Gastroesophageal sphincter (tissue), 4 donors: ENCODE data around the gene LAMTOR5. TPM values are rescaled to one million over a fixed set of nuclear protein-coding genes. Genes with fewer than 3 reads are reported as not detected.

Experiments used
- ATAC-seq: fragments of 150-250 bp; one replicate; pipeline ENCODE4 v1.9.1; 2016; ENCODE audit warnings: mild to moderate bottlenecking, moderate library complexity
- H3K27ac ChIP-seq, 4 donors: fragments of 200-600 bp; sonication (generic) in 3 of 4; 1 replicate in 3 of 4; 2 replicates in 1 of 4; pipeline ENCODE4 v1.5.1; 2016 to 2019
- H3K27me3 ChIP-seq: fragments of 200-600 bp; sonication (generic); one replicate; pipeline ENCODE4 v1.5.1; 2019
- H3K36me3 ChIP-seq, 2 donors: fragments of 200-600 bp; sonication (generic); one replicate each; pipeline ENCODE4 v1.5.1; 2019; ENCODE audit warnings: control low read depth in 1 of 2
- H3K4me1 ChIP-seq, 3 donors: fragments of 200-600 bp; sonication (generic); 1 replicate in 2 of 3; 2 replicates in 1 of 3; pipeline ENCODE4 v1.5.1; 2016 to 2019; ENCODE audit warnings: control low read depth in 2 of 3
- H3K4me3 ChIP-seq, 2 donors: fragments of 200-600 bp; sonication (generic); one replicate each; pipeline ENCODE4 v1.5.1; 2019; ENCODE audit warnings: mild to moderate bottlenecking in 1 of 2, moderate library complexity in 1 of 2
- H3K9me3 ChIP-seq, 3 donors: fragments of 200-600 bp; sonication (generic); one replicate each; pipeline ENCODE4 v1.5.1; 2017 to 2019; ENCODE audit warnings: control low read depth in 2 of 3
- EP300 ChIP-seq: sonication (generic); formaldehyde crosslinking; IDR thresholded peaks from one replicate; pipeline ENCODE4 v1.6.1; 2017; ENCODE audit warnings: antibody characterized with exemption, mild to moderate bottlenecking
- POLR2A ChIP-seq, 2 donors: fragments of 450-650 bp; IDR thresholded peaks; one replicate each; pipeline ENCODE4 v1.6.1; 2017; ENCODE audit warnings: antibody characterized with exemption in 2 of 2, mild to moderate bottlenecking in 2 of 2, moderate library complexity in 1 of 2
- POLR2AphosphoS5 ChIP-seq: sonication (generic); formaldehyde crosslinking; IDR thresholded peaks from one replicate; pipeline ENCODE4 v1.6.1; 2017; ENCODE audit warnings: antibody characterized with exemption
- WGBS, 2 donors: methylation state at CpG; one replicate each; pipeline ENCODE4 v1.1.5; 2018; ENCODE audit warnings: low coverage in 1 of 2; 5-methylcytosine and 5-hydroxymethylcytosine counted together
- total RNA-seq, 4 donors: library from RNA; depleted of rRNA; stranded (reverse); fragments of >200 nt; gene quantifications; one replicate each; pipeline ENCODE4 v1.1.0, GENCODE V29; 2016
- TF ChIP-seq, protein P1 (sequence below), 4 experiments: fragments of 200-600 bp in 2 of 4; fragments of 450-650 bp in 2 of 4; sonication (generic) in 1 of 4; IDR thresholded peaks; one replicate each; pipeline ENCODE4 v1.5.1; 2017 to 2019; ENCODE audit warnings: antibody characterized with exemption in 4 of 4, mild to moderate bottlenecking in 2 of 4, moderate library complexity in 2 of 4

The LAMTOR5 gene
- total RNA-seq, 4 donors from 2014 or later = 72.5 to 126 (median 101) TPM

DNA sequence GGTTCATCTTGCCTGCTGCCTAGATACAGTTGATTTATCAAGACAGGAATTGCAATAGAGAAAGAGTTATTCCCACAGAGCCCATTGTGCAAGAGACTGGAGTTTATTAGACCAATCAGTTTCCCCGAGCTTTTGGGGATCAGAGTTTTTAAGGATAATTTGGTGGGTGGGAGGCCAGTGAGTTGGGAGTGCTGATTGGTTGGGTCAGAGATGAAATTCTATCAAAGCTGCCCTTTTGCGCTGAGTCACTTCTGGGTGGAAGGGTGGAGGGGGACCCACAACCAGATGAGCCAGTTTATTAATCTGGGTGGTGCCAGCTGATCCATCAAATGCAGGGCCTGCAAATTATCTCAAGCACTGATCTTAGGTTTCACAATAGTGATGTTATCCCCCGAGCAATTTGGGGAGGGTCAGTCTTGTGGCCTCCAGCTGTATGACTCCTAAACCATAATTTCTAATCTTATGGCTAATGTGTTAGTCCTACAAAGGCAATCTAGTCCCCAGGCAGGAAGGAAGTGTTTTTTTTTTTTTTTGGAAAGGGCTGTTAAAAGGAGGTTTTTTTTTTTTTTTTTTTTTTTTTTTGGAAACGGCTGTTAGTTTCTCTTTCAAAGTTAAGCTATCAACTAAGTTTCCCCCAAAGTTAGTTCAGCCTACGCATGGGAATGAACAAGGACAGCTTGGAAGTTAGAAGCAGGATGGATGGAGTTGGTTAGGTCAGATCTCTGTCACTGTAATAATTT lies 24.1 kb downstream of the LAMTOR5 start:
- Histone ChIP-seq H3K4me3 (no peak overlapping the region), H3K27ac (peak overlapping the region in 2 of 4 donors; percentile 24 to 40), H3K36me3 (peaks cover 0 to 81% of the 10 kb centered on the region in 2 donors), H3K27me3 (no peaks in the 10 kb centered on the region), H3K9me3 (no peaks in the 10 kb centered on the region), H3K4me1 (no peaks in the 10 kb centered on the region)
- 84 to 89% methylated on average over 2 to 3 of the region's 5 CpGs for WGBS, 2 donors
- TF ChIP-seq, protein P1, sequence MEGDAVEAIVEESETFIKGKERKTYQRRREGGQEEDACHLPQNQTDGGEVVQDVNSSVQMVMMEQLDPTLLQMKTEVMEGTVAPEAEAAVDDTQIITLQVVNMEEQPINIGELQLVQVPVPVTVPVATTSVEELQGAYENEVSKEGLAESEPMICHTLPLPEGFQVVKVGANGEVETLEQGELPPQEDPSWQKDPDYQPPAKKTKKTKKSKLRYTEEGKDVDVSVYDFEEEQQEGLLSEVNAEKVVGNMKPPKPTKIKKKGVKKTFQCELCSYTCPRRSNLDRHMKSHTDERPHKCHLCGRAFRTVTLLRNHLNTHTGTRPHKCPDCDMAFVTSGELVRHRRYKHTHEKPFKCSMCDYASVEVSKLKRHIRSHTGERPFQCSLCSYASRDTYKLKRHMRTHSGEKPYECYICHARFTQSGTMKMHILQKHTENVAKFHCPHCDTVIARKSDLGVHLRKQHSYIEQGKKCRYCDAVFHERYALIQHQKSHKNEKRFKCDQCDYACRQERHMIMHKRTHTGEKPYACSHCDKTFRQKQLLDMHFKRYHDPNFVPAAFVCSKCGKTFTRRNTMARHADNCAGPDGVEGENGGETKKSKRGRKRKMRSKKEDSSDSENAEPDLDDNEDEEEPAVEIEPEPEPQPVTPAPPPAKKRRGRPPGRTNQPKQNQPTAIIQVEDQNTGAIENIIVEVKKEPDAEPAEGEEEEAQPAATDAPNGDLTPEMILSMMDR (IDR thresholded peaks at IDR 0.05) = no peak
- TF ChIP-seq POLR2A (IDR thresholded peaks at IDR 0.05) = no peak
- TF ChIP-seq POLR2AphosphoS5 = no peak
- TF ChIP-seq EP300 = no peak
- ATAC-seq = peak; percentile 27

GRCh38 chr1:110380672-110381283 lies 26.7 kb downstream of the LAMTOR5 start:
- WGBS, 2 donors = 75 to 78% methylated on average over 8 to 10 of the region's 10 CpGs
- Histone ChIP-seq H3K4me1 (no peaks in the 10 kb centered on the region), H3K9me3 (no peaks in the 10 kb centered on the region), H3K36me3 (peaks cover 6 to 90% of the 10 kb centered on the region in 2 donors), H3K4me3 (no peak overlapping the region), H3K27ac (peak overlapping the region in 2 of 4 donors; percentile 29 to 36), H3K27me3 (no peaks in the 10 kb centered on the region)
- ATAC-seq = peak; percentile 53
- TF ChIP-seq POLR2A (IDR thresholded peaks at IDR 0.05) (no peak), POLR2AphosphoS5 (peak; percentile 18)

- no peak for TF ChIP-seq EP300
- TF ChIP-seq, protein P1 (IDR thresholded peaks at IDR 0.05) = no peak
- Histone ChIP-seq H3K27me3 (no peaks in the 10 kb centered on the region), H3K27ac (no peak overlapping the region), H3K4me1 (no peaks in the 10 kb centered on the region), H3K36me3 (peaks cover 6 to 89% of the 10 kb centered on the region in 2 donors), H3K9me3 (no peaks in the 10 kb centered on the region), H3K4me3 (no peak overlapping the region)
- ATAC-seq = no peak
- WGBS, 2 donors = 82 to 95% methylated on average over 1 of the region's 1 CpG
Observed at GRCh38 chr1:110375490-110375889, 32.0 kb downstream of the LAMTOR5 start.

GRCh38 chr1:110370827-110371226 lies 36.7 kb downstream of the LAMTOR5 start:
- TF ChIP-seq POLR2AphosphoS5 (no peak), EP300 (no peak), POLR2A (IDR thresholded peaks at IDR 0.05) (no peak)
- TF ChIP-seq, protein P1 (IDR thresholded peaks at IDR 0.05) = no peak
- H3K36me3 ChIP-seq = peaks cover 0 to 64% of the 10 kb centered on the region in 2 donors
- H3K27ac ChIP-seq = no peak overlapping the region
- H3K4me3 ChIP-seq = no peak overlapping the region
- no peaks in the 10 kb centered on the region for H3K9me3 ChIP-seq
- no peaks in the 10 kb centered on the region for H3K4me1 ChIP-seq
- WGBS, 2 donors = 7 to 13% methylated on average over 1 of the region's 1 CpG
- no peaks in the 10 kb centered on the region for H3K27me3 ChIP-seq
- no peak for ATAC-seq

DNA sequence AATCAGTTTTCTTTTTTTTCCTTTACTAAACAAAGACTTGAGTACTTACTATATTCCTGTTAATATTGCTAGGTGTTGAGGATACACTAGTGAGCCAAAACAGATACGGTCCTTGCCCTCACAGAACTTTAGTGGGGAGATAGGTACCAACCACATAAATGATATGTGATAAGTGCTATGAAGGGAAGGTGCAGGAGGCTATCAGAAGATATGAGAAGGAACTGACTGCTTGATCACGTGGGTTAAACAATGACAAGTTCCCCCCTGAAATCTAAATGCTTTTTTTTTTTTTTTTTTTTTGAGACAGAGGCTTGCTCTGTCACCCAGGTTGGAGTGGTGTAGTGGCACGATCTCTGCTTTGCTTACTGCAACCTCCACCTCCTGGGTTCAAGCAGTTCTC lies 43.3 kb downstream of the LAMTOR5 start:
- ATAC-seq = no peak
- no peaks in the 10 kb centered on the region for H3K9me3 ChIP-seq
- H3K36me3 ChIP-seq = peaks cover 0 to 51% of the 10 kb centered on the region in 2 donors
- no peak overlapping the region for H3K4me3 ChIP-seq
- no peaks in the 10 kb centered on the region for H3K27me3 ChIP-seq
- H3K27ac ChIP-seq = no peak overlapping the region
- TF ChIP-seq POLR2AphosphoS5 (no peak), POLR2A (IDR thresholded peaks at IDR 0.05) (no peak), EP300 (no peak)
- TF ChIP-seq, protein P1 (IDR thresholded peaks at IDR 0.05) = no peak
- no peaks in the 10 kb centered on the region for H3K4me1 ChIP-seq
- WGBS, 2 donors = 84 to 91% methylated on average over 2 to 3 of the region's 3 CpGs
